GM23338 (cell line): ENCODE data around the gene TMEM39A. TPM values are rescaled to one million over a fixed set of nuclear protein-coding genes. Genes with fewer than 3 reads are reported as not detected.

Source experiments
- ATAC-seq: fragments of 200-7000 bp; cut with Tn5 transposase; 3 replicates; pipeline ENCODE4 v1.9.1; 2020
- DNase-seq: peaks from one replicate; pipeline ENCODE4 v3.0.0-alpha.2; 2015; ENCODE audit warnings: low spot score
- H2AFZ ChIP-seq: fragments of 200-600 bp; sonication (generic); 2 replicates; pipeline ENCODE4 v1.8.0; 2016; ENCODE audit warnings: antibody characterized with exemption, mild to moderate bottlenecking, moderate library complexity
- H3F3A ChIP-seq: fragments of 200-600 bp; sonication (generic); replicated peaks from 2 replicates; pipeline ENCODE4 v1.8.0; 2017; ENCODE audit warnings: antibody characterized with exemption, mixed run types, low read depth
- H3K27ac ChIP-seq: fragments of 200-600 bp; sonication (generic); 2 replicates; pipeline ENCODE4 v1.6.1; 2016; ENCODE audit warnings: low read depth
- H3K27me3 ChIP-seq: fragments of 200-600 bp; sonication (generic); 2 replicates; pipeline ENCODE4 v1.8.0; 2016; ENCODE audit warnings: mild to moderate bottlenecking, mixed run types, moderate library complexity; ENCODE audit not compliant: insufficient read depth
- H3K36me3 ChIP-seq: fragments of 200-600 bp; sonication (generic); 2 replicates; pipeline ENCODE4 v1.8.0; 2016; ENCODE audit warnings: mild to moderate bottlenecking; ENCODE audit not compliant: insufficient read depth
- H3K4me1 ChIP-seq: fragments of 200-600 bp; sonication (generic); 2 replicates; pipeline ENCODE4 v1.8.0; 2016; ENCODE audit warnings: mild to moderate bottlenecking, moderate library complexity; ENCODE audit not compliant: insufficient read depth
- H3K4me2 ChIP-seq: fragments of 200-600 bp; sonication (generic); 2 replicates; pipeline ENCODE4 v1.7.1; 2017; ENCODE audit warnings: mixed run types
- H3K4me3 ChIP-seq: fragments of 200-600 bp; sonication (generic); 2 replicates; pipeline ENCODE4 v1.6.1; 2016; ENCODE audit warnings: mixed run types
- H3K79me2 ChIP-seq: fragments of 200-600 bp; sonication (generic); replicated peaks from 2 replicates; pipeline ENCODE4 v1.8.0; 2017; ENCODE audit warnings: mild to moderate bottlenecking; ENCODE audit not compliant: insufficient read depth
- H3K9me2 ChIP-seq: fragments of 200-600 bp; sonication (generic); 2 replicates; pipeline ENCODE4 v1.8.0; 2017; ENCODE audit not compliant: insufficient read depth
- H4K20me1 ChIP-seq: fragments of 200-600 bp; sonication (generic); replicated peaks from 2 replicates; pipeline ENCODE4 v1.8.0; 2017; ENCODE audit warnings: mild to moderate bottlenecking; ENCODE audit not compliant: insufficient read depth
- H3K27ac Mint-ChIP-seq: 2 replicates; pipeline ENCODE4 v1.8.0; 2020; ENCODE audit warnings: inconsistent platforms, mild to moderate bottlenecking, moderate library complexity, mixed read lengths
- H3K27me3 Mint-ChIP-seq: 3 replicates; pipeline ENCODE4 v1.8.0; 2022; ENCODE audit warnings: low read depth, mild to moderate bottlenecking, moderate library complexity, mixed read lengths, inconsistent platforms; ENCODE audit not compliant: insufficient read depth, poor library complexity
- H3K36me3 Mint-ChIP-seq: 3 replicates; pipeline ENCODE4 v1.8.0; 2021; ENCODE audit warnings: low read depth, mild to moderate bottlenecking, inconsistent platforms, moderate library complexity, mixed read lengths
- H3K4me1 Mint-ChIP-seq: 3 replicates; pipeline ENCODE4 v1.8.0; 2020; ENCODE audit warnings: mild to moderate bottlenecking, inconsistent platforms, mixed read lengths
- H3K4me3 Mint-ChIP-seq: 3 replicates; pipeline ENCODE4 v1.8.0; 2021; ENCODE audit warnings: moderate library complexity, mild to moderate bottlenecking, inconsistent platforms, mixed read lengths
- H3K9me3 Mint-ChIP-seq: 3 replicates; pipeline ENCODE4 v1.8.0; 2020; ENCODE audit warnings: moderate library complexity, mild to moderate bottlenecking, inconsistent platforms, mixed read lengths
- CREB1 ChIP-seq: fragments of 250-450 bp; sonication (Bioruptor Pico); IDR thresholded peaks from 2 replicates; pipeline ENCODE4 v1.5.0; 2020; ENCODE audit warnings: low read depth, mild to moderate bottlenecking, moderate library complexity
- CTCF ChIP-seq, 2 experiments: fragments of 200-600 bp in 1 of 2; sonication (generic) in 1 of 2; conservative IDR thresholded peaks; 2 replicates each; pipeline versions ENCODE4 v1.5.1 to v1.6.1; 2016 to 2017; ENCODE audit warnings: antibody characterized with exemption in 2 of 2, low read depth in 2 of 2, mild to moderate bottlenecking in 2 of 2, moderate library complexity in 1 of 2
- ETS1 ChIP-seq: IDR thresholded peaks from 2 replicates; pipeline ENCODE4 v1.6.1; 2016; ENCODE audit warnings: antibody characterized with exemption
- EZH2 ChIP-seq: fragments of 200-600 bp; sonication (generic); IDR thresholded peaks from one replicate; pipeline ENCODE4 v1.8.0; 2017; ENCODE audit warnings: antibody characterized with exemption, mild to moderate bottlenecking, low read depth; ENCODE audit not compliant: unreplicated experiment
- JUNB ChIP-seq: IDR thresholded peaks from one replicate; pipeline ENCODE4 v1.6.1; 2016; ENCODE audit warnings: antibody characterized with exemption; ENCODE audit not compliant: unreplicated experiment
- NANOG ChIP-seq: IDR thresholded peaks from 2 replicates; pipeline ENCODE4 v1.6.1; 2016; ENCODE audit warnings: antibody characterized with exemption, borderline replicate concordance
- POLR2AphosphoS5 ChIP-seq: IDR thresholded peaks from 2 replicates; pipeline ENCODE4 v1.6.1; 2016; ENCODE audit warnings: antibody characterized with exemption, low read depth
- REST ChIP-seq: IDR thresholded peaks from one replicate; pipeline ENCODE4 v1.6.1; 2018; ENCODE audit warnings: antibody characterized with exemption; ENCODE audit not compliant: unreplicated experiment
- STAT1 ChIP-seq: IDR thresholded peaks from one replicate; pipeline ENCODE4 v1.6.1; 2016; ENCODE audit warnings: antibody characterized with exemption; ENCODE audit not compliant: unreplicated experiment
- ZNF114 ChIP-seq: fragments of 250-450 bp; sonication (Bioruptor Pico); IDR thresholded peaks from 2 replicates; pipeline ENCODE4 v1.5.0; 2020; ENCODE audit warnings: mild to moderate bottlenecking, moderate library complexity
- ZNF331 ChIP-seq: fragments of 250-450 bp; sonication (Bioruptor Pico); IDR thresholded peaks from 2 replicates; pipeline ENCODE4 v1.5.0; 2020; ENCODE audit warnings: low read depth, mild to moderate bottlenecking, moderate library complexity
- polyA plus RNA-seq: library from polyadenylated mRNA; unstranded; fragments of >200 nt; fragmentation: Nextera tagmentation; extraction: Ambion mirVana; gene quantifications from 2 replicates; pipeline ENCODE4 v1.2.1, GENCODE V29; 2016
- total RNA-seq: library from RNA; depleted of rRNA; stranded (reverse); fragments of >200 nt; shearing (Covaris generic); gene quantifications from 2 replicates; pipeline ENCODE4 v1.2.3, GENCODE V29; 2014

The TMEM39A gene
- total and polyA plus RNA-seq, 2 experiments from 2014 or later, result 12.9 to 51.6 TPM

GRCh38 chr3:119510690-119511089 is 47.3 kb upstream of the TMEM39A start (continued):
- TF ChIP-seq POLR2AphosphoS5, result no peak
- TF ChIP-seq ZNF331, result no peak
- no peak for TF ChIP-seq ETS1
- TF ChIP-seq CREB1, result no peak
- no peak for TF ChIP-seq STAT1
- TF ChIP-seq NANOG, result no peak
- TF ChIP-seq JUNB, result no peak
- TF ChIP-seq CTCF (conservative IDR thresholded peaks at IDR 0.05; ENCODE audit: low read depth in 2 of 2), result no peak

- peaks cover 53% of the 10 kb centered on the region for H3K36me3 Mint-ChIP-seq
- H3K4me1 Mint-ChIP-seq, result no peaks in the 10 kb centered on the region
- no peak for ATAC-seq
- Histone ChIP-seq H4K20me1 (peaks cover 14% of the 10 kb centered on the region), H3K4me1 (no peaks in the 10 kb centered on the region), H3K27ac (peak overlapping the region; percentile 48; the same call in 1 of the 2 replicates), H3K4me2 (no peak overlapping the region), H2AFZ (no peak overlapping the region), H3K79me2 (no peaks in the 10 kb centered on the region; the same call in 1 of the 2 replicates), H3F3A (no peaks in the 10 kb centered on the region), H3K27me3 (no peaks in the 10 kb centered on the region), H3K9me2 (no peaks in the 10 kb centered on the region), H3K4me3 (no peak overlapping the region), H3K36me3 (peaks cover 46% of the 10 kb centered on the region)
- no peak overlapping the region for H3K27ac Mint-ChIP-seq
- DNase-seq, result no peak
- H3K4me3 Mint-ChIP-seq, result no peak overlapping the region
- no peaks in the 10 kb centered on the region for H3K27me3 Mint-ChIP-seq
- no peaks in the 10 kb centered on the region for H3K9me3 Mint-ChIP-seq
- no peak for TF ChIP-seq ZNF114 (CRISPR knock-in tag)
- no peak for TF ChIP-seq EZH2
- TF ChIP-seq STAT1, result no peak
- no peak for TF ChIP-seq NANOG
- no peak for TF ChIP-seq CTCF (conservative IDR thresholded peaks at IDR 0.05; ENCODE audit: low read depth in 2 of 2)
- TF ChIP-seq ETS1, result no peak
- no peak for TF ChIP-seq JUNB
- no peak for TF ChIP-seq CREB1
- TF ChIP-seq REST, result no peak
Observed at GRCh38 chr3:119508172-119508845, 44.9 kb upstream of the TMEM39A start.
